ENCODE measurements around the gene TNFAIP3.
"Not testable (repeated sequence)": the region's sequence is repeated elsewhere in the genome, so short reads cannot be mapped to it uniquely, and the experiment has no call there.

TNFAIP3 gene

GRCh38 chr6:137844773-137845172 lies 22.3 kb upstream of the TNFAIP3 start:
- not testable (repeated sequence) for DNase-seq (ENCODE audit: low read depth in 2 of 2)

- DNase-seq (ENCODE audit: low read depth in 2 of 2): no peak
Observed at GRCh38 chr6:137845460-137845859, 21.6 kb upstream of the TNFAIP3 start.

GRCh38 chr6:137846274-137846673 lies 20.8 kb upstream of the TNFAIP3 start:
- no peak for DNase-seq (ENCODE audit: low read depth in 2 of 2)

GRCh38 chr6:137846772-137847313 lies 20.2 kb upstream of the TNFAIP3 start:
- no peak for DNase-seq (ENCODE audit: low read depth in 2 of 2)

GRCh38 chr6:137847748-137848147 lies 19.3 kb upstream of the TNFAIP3 start:
- no peak for DNase-seq (ENCODE audit: low read depth in 2 of 2)

GRCh38 chr6:137848672-137849071 lies 18.4 kb upstream of the TNFAIP3 start:
- DNase-seq (ENCODE audit: low read depth in 2 of 2): no peak

GRCh38 chr6:137849181-137849980 lies 17.7 kb upstream of the TNFAIP3 start:
- no peak for DNase-seq (ENCODE audit: low read depth in 2 of 2)

DNA sequence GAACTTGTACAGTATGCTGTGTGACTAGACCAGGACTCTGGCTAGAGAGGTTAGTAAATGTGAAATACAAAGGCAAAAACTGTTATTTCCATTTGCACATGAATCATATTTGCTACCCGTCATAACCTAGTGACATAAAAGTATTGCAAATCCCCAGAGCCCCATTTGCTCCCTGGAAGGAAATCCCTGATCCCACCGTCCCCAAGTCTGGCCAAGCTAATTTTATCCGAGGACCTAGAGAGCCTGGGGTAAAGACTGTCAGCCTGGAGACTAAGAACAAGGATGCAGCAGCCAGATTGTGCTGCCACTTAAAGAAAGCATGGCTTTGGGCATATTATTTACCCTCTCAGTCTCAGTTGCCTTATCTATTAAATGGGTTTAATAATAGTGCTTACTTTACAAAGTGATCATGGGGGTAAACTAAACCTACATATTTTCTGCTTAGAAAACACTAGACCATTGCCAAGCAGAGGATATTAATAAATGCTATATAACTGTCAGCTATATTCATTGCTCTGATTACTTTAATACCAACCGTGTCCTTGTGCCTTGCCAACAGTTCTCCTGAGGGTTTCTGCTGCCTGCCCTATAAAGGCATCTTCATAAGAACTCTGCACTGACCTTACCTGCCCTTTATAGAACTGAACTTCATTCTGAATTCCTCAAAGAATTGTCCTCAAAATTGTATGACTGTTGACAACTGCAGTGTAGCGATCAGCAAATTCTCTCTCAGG lies 16.9 kb upstream of the TNFAIP3 start:
- no peak for DNase-seq (ENCODE audit: low read depth in 2 of 2)

DNA sequence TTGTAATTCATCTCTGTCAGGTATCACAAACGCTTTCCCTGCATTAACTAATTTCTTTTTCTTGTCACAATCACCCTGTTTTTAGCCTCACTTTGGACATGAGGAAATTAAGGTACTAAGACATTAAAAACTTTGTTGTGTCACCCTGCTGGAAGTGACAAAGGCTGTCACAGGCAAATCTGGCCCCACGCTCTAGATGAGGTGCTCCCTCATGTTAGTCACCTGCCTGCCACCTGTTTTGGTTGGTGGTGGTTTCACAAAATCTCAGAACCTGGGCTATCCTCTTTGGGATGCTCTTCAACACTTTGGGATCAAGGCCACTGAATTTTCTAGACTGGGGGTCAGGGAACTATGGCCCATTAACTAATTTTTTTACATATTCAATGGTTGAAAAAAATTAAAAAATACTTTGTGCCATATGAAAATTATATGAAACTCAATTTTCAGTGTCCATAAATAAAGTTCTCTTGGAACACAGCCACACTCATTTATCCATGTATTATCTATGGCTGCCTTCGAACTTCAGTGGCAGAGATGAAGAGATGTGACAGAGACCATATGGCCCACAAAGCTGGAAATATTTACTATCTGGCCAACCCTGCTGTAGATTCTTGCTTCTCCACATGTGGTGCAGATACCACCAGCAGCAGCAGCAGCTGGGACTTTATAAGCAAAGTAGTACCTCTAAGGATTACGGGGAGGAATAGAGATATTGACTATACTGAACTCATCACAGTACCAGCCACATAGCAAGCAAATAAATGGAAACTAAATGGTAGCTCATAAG lies 16.1 kb upstream of the TNFAIP3 start:
- DNase-seq (ENCODE audit: low read depth in 2 of 2): no peak

DNA sequence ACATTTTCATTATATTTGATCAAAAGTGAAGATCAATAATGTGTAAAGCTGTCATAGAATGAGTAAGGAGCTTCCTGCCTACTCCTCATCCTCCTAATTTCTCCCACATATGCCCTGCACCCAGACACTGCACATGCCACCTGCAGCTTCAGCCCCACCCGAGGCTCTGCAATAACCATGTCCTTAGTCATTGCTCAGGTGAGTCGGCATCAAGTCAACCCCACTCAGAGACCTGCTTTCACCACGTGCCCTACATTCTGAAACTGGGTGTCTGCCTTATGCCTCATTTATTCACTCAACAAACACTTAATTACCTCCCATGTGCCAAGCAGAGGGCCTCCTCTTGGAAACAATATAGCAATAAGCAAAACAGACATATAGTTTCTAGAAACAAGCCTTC lies 15.4 kb upstream of the TNFAIP3 start:
- no peak for DNase-seq (ENCODE audit: low read depth in 2 of 2)

GRCh38 chr6:137852346-137852745 lies 14.7 kb upstream of the TNFAIP3 start:
- DNase-seq (ENCODE audit: low read depth in 2 of 2): no peak

DNA sequence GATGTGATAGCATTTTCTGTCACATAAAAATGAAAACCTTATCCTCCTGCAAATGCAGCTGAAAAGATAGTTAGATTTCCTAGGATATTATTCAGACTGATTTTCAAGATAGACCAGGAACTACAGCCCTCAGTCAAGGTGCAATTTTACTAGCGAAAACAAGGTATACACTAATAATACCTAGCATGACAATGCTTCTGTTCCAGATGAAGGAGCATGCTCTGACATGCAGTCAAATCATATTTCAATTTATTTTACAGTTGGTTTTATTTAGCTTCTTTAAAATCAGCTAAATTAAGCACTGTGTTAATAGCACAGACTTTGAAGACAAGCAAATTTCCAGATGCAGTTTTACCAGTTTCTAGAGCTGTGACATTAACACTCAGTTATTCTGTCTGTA lies 14.2 kb upstream of the TNFAIP3 start:
- no peak for DNase-seq (ENCODE audit: low read depth in 2 of 2)

- DNase-seq (ENCODE audit: low read depth in 2 of 2): no peak
Observed at GRCh38 chr6:137853569-137854213, 13.4 kb upstream of the TNFAIP3 start.

DNA sequence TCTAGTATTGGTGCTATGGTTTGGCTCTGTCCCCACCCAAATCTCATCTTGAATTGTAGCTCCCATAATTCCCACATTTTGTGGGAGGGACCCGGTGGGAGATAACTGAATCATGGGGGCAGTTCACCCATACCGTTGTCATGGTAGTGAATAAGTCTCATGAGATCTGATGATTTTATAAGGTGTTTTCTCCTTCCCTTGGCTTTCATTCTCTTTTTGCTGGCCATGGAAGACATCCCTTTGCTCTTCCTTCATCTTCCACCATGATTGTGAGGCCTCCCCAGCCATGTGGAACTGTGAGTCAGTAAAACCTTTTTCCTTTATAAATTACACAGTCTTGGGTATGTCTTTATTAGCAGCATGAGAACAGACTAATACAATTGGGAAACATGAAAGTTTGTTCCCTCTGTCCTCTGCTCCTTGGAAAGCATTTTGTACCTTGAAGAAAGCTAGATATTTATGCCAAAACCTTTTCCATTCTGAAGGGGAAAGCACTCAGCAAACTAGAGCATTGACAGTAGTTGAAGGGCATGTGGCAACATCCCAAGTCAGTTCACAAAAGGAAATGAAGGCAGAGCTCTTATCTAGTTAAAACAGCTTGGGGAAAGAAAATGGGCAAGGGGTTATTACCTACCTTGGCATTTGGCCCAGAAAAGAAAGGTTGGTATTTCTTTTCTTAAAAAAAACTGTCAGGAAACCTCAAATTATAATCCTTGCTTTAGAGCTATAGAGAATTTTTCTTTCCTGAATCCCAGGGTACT lies 10.7 kb upstream of the TNFAIP3 start:
- DNase-seq (ENCODE audit: low read depth in 2 of 2): no peak

- no peak for DNase-seq (ENCODE audit: low read depth in 2 of 2)
Observed at GRCh38 chr6:137859025-137859424, 8.0 kb upstream of the TNFAIP3 start.

GRCh38 chr6:137860394-137861005 lies 6.6 kb upstream of the TNFAIP3 start:
- no peak for DNase-seq (ENCODE audit: low read depth in 2 of 2)

DNA sequence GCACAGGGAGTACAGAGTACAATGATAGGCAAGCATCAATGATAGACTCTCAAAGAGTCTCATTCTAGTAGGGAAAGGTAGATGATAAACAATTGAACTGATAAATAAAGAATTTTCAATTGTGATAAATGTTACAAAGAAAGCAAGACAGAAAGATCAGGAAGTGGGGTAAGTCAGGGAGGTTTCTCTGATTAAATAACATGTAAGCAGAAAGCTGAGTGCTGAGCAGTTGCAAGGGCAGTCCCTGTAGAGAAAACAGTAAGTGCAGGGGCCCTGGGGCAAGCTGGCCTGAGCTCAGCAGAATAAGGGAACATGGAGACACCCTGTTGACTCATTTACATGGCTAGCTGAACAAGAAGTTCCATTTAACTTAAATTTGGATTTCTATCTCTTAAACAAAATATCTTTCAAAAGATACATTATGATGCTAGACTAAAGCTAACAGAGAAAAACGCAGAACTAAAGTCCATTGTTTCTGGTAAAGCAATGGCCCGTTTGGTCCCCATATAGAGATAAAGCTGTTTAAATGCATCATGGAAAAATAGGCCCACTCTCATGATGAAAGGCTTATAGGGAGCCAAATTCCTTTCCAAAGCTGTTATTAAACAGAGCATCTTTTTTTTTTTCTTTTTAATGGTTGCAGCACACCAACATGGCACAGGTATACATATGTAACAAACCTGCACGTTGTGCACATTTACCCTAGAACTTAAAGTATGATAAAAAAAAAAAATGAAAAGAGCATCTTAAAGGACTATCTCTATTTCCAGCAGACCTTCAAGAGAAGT lies 5.3 kb upstream of the TNFAIP3 start:
- no peak for DNase-seq (ENCODE audit: low read depth in 2 of 2)

DNA sequence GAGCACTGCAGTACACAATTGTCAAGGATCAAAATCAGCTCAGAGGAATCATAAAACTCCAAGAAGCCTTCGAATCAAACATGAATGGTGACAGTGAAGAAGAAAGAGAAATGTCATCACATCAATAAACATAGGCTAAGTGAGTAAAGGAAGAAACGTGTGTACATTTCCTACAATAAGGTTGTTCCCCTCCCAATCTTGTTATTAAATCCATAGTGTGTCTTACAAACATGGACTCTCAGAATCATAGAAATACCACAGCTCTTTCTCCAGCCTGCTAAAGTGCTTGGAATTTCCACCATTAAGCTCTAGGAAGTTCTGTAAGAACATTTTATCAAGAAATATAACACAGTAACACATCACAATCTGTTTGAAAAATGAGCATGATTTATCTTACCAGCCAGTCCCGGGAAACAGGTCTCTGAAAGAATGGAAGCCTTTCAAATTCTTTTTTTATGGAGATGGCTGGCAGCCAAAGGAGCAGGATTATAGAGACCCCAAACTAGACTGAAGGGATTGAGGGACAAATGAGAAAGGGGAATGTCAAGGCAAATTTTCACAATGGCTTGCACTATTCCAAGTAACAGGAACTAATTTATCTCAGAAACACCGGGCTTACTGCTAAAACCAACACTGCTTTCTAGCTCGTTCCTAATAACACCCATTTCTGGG lies 4.5 kb upstream of the TNFAIP3 start:
- DNase-seq (ENCODE audit: low read depth in 2 of 2): no peak
